Mammary microvascular endothelial cell (primary cell): ENCODE measurements around the gene CLEC2B. TPM values are rescaled to one million over a fixed set of nuclear protein-coding genes. Genes with fewer than 3 reads are reported as not detected.

Experiments
- total RNA-seq: library from RNA; depleted of rRNA; stranded (reverse); fragments of >200 nt; gene quantifications from 2 replicates; pipeline ENCODE4 v1.2.3, GENCODE V29; 2015

CLEC2B gene
- total RNA-seq: 64.1 and 69.2 TPM in 2 replicates

DNA sequence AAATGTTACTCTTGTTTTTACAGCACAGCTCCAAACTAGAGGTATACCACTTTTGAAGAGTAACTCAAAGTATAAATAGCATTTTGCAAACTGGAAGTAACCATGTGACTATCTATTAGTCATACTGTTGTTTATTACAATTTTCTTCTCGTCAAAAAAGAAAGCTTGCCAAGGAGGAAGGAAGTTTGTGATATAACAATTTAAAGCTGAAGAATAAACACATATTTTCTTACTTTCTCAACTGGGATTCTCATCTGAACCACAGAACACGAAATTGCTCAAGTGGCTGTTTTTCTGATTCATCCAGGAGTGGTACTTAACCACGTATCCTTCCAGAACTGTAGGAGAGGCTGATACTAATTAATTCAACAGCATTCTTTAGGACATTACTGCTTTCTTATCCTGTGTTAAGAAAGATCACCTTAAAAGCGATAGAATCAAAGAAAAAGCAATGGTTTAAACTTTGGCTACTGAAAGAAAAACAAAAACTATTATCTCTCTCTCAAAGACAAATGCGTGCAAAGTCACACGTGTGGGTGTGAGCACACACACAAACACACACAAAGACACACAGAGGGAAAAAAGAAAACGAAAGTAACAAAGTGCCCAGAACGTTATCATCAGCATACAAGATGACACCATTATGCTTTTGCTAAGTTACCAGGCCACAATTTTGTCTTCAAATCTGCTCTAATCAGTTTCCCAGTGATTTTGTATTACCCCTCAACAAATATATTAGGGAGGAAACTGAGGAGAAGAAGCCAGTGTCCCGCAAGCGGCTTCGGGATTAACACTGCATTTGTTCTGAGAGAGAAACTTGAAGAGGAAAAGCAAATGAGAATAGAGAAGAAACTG is at the start of gene CLEC2B:
Gene CLEC2B, minus strand, starts transcription at position 48 of the 855 bp plus-strand sequence.

DNA sequence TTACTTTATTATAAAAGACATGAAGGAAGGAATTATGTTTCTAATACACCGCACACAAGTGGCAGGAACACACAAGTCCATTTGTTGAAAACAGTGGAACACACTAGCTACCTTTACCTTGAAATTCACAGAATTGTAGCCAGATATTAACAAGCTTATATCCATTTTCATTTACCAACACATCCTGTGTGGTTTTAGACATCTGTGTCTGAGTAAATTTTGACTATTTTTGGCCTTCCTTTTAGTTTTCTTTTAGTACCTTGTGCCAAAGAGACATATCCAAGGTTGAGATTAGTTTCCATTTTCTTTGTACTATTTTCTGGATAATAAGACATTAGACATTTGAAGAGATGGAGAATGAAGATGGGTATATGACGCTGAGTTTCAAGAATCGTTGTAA is 12.1 kb upstream of the CLEC2B start, which contains the start of gene KLRF2:
Gene KLRF2, plus strand, starts transcription at position 244 of the 400 bp plus-strand sequence. Its CDS starts 107 bp downstream, at position 351.

DNA sequence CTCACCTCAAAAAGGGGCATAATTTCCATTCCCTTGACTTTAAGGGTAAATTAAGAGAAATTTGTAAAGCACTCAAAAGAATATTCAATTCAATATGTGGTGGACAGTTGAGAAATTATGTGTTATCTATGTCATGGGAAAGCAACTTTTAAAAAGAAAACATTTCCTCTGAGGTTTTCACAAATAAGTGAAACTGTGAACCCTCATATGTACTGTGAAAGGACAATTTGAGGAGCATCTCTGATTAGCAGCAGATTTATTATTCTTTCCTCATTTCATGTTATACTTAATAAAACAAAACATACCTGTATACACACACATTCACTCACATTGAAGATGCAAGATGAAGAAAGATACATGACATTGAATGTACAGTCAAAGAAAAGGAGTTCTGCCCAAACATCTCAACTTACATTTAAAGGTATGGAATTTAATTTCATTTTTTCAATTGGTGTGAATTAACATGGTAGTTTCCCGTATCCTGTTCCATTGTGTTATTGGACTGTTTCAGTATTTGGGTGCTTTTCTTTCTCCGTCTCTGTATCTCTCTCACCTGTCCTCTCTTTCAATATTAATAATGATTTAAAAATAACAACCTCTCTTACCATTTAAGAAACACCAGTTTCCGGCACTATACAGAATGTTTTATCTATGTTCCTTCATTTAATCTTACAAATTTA is 41.8 kb downstream of the CLEC2B start, which contains the start of gene KLRF1:
Gene KLRF1, plus strand, starts transcription at position 273 of the 680 bp plus-strand sequence. Its CDS starts 64 bp downstream, at position 337.

Other genes starting within 250 kb of the CLEC2B start
- gene CLEC2D, start 199.6 kb downstream of the CLEC2B start, total RNA-seq: 0.13 and 1.4 TPM in 2 replicates
- not detected in 2 replicates for gene CLECL1, start 136.3 kb downstream of the CLEC2B start, total RNA-seq
- gene CD69, start 108.5 kb downstream of the CLEC2B start, total RNA-seq: 0.25 and 0.40 TPM in 2 replicates
- gene KLRF1, start 41.9 kb downstream of the CLEC2B start, total RNA-seq: not detected in 2 replicates
- gene KLRF2, start 12.1 kb upstream of the CLEC2B start, total RNA-seq: not detected in 2 replicates
- gene CLEC2A, start 63.0 kb upstream of the CLEC2B start, total RNA-seq: not detected in 2 replicates
- not detected in 2 replicates for gene CLEC12A, start 102.1 kb upstream of the CLEC2B start, total RNA-seq
- not detected in 2 replicates for gene CLEC1B, start 129.8 kb upstream of the CLEC2B start, total RNA-seq
- 1.3 TPM in 1 of 2 replicates, not detected in the other for gene CLEC12B, start 141.3 kb upstream of the CLEC2B start, total RNA-seq
- gene CLEC9A, start 161.3 kb upstream of the CLEC2B start, total RNA-seq: not detected in 2 replicates
- gene CLEC1A, start 229.6 kb upstream of the CLEC2B start, total RNA-seq: 21.0 and 33.7 TPM in 2 replicates